GM19099 (cell line): ENCODE results near the gene AGPAT4.

Source experiments
- POLR2A ChIP-seq: IDR thresholded peaks from 3 replicates; pipeline ENCODE4 v1.6.1; 2011; ENCODE audit warnings: low read depth; ENCODE audit not compliant: insufficient read length; ENCODE audit errors: extremely low read depth

The AGPAT4 gene

DNA sequence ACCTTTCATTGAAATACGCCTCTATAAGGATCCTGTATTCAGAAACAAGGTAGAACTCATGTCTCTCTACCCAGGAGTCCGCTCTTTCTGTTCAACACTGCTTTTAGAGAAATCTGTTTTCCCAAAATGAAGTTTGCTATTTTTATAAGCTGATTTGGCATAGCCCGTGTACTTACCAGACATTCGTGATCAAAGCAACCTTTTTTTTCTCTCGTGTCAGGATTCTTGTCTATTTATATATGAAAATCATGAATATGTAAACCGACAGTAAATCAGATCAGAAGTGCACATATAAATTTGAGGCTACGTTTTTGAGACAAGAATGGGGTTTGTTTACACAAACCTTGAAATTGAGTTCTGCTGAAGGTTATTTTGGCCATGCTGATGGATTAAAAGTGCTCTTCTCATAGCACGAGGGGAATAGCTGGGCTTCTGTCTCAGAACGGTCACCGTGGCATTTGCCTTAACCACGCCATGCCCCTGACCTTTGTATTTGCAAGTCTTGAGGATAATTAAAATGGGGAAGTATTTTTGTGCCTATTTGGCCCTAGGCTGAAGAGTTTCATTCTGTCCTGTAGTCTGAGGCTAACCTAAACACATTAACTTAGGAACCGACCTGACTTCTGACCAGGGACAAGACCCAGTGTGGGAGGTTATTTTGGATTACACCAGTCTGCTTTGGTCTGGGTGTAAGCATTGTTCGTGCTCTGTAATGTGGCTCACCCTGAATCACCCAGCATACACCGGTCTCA is 163.7 kb downstream of the AGPAT4 start:
- TF ChIP-seq POLR2A, result no peak

DNA sequence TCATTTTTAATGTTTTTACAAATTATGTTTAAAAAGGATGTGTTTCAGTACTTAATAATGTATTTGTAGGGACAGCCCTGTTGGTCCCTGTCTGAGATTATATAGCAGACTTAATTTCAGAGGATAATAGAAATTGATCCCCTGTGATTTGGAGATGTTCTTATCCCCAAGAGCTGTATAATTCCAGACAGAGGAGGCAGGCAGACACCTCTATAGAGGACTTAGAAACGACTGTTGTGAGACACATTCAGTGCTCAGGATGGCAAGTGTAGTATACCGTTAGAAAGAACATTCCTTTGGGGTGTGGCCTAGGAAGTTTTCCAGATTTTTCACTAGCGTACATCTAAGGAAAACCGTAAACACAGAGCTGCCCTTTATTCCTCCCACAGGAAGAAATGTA is 164.5 kb downstream of the AGPAT4 start:
- no peak for TF ChIP-seq POLR2A

GRCh38 chr6:161108916-161109315 is 164.9 kb downstream of the AGPAT4 start:
- TF ChIP-seq POLR2A, result no peak

DNA sequence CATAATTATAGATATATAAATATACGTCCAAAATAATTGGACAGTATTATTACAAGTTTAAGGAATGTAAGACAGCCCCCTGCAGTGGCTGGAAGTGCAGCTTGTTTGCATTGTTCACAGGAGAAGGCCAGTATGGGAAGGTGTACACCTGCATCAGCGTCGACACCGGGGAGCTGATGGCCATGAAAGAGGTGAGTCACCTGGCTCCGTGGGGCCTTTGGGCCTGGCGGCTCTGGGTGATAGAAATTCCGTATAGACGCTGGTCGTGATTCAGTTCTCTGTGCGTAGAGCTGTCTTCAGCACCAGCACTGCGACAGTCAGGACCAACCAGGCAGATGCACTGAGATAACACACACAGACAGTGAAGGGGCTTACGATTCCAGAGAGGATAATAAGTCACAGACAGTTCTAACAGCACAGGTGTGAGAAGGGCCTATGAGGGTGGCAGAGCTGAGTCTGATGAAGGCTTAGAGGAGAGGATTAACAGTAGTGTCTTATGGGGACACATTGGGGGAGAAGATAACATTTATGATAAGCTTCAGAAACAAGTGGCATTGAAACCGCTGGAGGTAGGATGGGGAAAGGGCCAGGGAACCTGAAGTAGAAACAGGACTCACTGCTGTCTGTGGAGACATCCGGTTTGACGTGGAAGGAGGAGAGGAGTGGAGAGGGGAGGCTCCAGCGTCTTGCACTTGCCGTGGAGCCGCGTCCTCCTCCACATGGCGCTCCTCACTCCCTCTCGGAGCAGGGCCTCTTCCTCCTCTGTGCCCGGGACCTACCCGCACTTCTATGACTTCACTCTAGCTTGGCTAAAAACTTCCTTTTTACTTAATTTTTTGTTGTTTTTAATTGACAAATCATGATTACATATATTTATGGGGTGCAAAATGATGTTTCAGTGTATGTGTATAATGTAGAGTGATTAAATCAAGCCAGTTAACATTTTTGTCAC is 165.8 kb downstream of the AGPAT4 start:
- no peak for TF ChIP-seq POLR2A

GRCh38 chr6:161105408-161105807 is 168.5 kb downstream of the AGPAT4 start:
- no peak for TF ChIP-seq POLR2A

GRCh38 chr6:161104966-161105365 is 168.9 kb downstream of the AGPAT4 start:
- no peak for TF ChIP-seq POLR2A

DNA sequence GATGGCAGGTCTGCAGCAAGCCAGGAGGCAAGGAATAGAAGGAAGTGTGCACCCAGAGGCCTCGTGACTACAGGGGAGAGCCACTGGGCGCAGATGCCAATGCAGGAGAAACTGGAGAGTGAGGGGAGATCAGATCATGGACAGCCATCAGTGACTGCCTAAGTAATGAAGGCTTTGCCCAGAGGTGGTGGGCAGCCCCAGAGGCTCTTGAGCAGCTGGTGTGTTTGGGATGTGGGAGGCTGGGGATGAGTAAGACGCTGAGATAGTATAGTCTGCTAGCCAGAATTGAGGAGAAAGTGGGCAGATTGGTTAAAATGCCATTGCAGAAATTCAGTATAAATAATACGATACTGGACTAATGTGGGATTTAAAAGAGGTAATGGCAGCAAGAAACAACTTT is 170.4 kb downstream of the AGPAT4 start:
- no peak for TF ChIP-seq POLR2A

DNA sequence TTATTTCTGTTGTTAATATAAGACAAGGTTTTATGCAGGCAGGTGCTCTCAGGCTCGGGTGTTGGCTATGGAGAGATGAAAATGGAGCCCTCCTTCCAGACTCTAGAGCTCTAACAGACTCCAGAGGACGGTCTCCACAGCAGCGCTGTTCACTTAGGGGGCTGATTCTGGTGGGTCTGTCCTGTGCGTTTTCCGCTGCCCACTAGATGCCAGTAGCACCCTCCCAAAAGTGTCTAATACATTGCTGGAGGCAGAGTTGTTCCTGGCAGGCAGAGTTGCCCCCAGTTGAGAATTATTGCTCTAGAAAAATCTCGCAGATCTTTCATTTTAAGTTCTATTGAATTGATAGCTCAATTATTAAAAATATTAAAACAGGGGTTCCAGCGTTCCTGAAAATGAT is 172.3 kb downstream of the AGPAT4 start:
- TF ChIP-seq POLR2A, result no peak

GRCh38 chr6:161100072-161100471 is 173.8 kb downstream of the AGPAT4 start:
- TF ChIP-seq POLR2A, result no peak

DNA sequence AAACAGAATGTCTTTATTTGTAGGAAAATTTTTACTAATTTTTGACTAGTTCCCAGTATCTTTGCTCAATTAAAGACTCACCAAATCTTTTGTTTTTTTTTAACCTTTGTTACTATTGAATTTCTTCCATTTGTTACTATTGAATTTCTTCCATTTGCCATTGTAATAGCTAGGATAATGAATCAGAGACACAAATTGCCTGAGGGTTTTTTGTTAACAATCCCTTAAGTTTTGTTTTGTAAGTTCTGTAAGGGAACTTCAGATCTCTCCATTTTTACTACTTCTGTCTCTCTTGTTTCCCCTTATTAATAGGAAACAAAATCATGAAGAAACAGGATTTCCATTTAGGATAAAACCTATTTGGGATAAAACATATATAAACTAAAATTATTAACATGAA is 177.9 kb downstream of the AGPAT4 start:
- no peak for TF ChIP-seq POLR2A

DNA sequence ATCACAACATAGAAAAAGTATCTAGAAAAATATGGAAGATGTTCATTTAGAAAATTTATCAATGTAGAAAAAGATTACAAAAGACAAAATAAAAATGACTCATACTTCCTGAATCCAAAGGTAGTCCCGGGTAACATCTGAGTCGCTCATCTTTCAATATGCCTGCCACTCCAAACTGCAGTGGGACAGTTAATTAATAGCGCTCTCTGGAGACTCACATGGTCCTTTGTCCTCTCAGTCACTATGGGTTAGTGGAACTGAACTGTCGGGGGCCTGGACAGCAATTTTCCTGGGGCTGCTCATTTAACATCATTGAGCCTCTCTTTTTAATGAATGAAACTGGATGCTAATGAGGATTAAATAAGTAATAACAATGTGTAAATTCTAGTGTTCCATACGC is 178.9 kb downstream of the AGPAT4 start:
- TF ChIP-seq POLR2A, result no peak

DNA sequence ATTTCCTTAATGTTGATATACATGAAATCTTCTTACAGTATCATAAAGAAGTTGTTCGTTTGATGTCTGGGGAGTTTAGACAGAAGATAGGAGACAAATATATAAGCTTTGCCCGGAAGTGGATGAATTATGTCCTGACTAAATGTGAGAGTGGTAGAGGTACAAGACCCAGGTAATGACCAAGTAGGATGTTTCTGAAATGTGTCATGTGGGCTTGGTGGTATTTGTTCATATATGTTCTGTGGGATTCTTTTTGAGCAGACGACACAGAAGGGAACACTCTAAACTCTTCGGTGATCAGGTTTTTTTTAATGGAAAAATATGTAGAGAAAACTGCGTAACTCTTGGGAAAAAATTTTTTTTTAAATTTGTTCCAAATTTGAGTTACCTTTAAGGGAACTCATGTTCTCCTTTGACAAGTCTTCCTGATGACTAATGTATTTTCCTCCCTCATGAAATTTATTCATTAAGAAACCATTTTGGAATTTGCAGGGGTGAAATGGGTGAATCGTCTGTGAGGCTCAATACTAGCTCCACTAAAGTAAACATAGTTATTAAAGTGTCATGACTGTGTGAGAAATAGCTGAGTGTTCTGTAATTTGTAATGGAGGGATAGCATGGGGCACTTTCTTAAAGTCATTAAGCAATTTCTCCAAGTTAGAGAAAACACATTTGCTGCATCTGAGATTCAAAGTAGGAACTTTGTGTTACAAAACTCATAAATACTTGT is 181.7 kb downstream of the AGPAT4 start:
- no peak for TF ChIP-seq POLR2A

DNA sequence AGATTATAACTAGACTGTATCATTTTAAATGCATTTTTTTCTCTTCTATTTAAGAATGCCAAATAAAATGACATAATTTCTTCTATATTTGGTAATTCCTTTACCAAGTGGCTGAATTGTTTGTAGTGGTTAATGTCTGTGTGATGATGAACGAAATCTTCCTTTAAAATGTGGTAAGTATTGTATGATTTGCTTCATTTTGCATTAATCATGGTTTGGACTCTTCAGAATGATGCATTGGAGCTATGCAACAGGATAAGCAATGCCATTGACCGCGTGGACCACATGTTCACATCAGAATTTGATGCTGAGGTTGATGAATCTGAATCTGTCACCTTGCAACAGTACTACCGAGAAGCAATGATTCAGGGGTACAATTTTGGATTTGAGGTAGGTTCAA is 182.7 kb downstream of the AGPAT4 start:
- TF ChIP-seq POLR2A, result no peak

- TF ChIP-seq POLR2A, result no peak
Measured at GRCh38 chr6:161088676-161089328, 185.1 kb downstream of the AGPAT4 start.

- no peak for TF ChIP-seq POLR2A
Measured at GRCh38 chr6:161085246-161085645, 188.6 kb downstream of the AGPAT4 start.

GRCh38 chr6:161082215-161082614 is 191.6 kb downstream of the AGPAT4 start:
- TF ChIP-seq POLR2A, result no peak
